Omental fat pad (tissue), 4 donors: ENCODE results near the gene STK25. TPM values are rescaled to one million over a fixed set of nuclear protein-coding genes. Genes with fewer than 3 reads are reported as not detected.
"Not testable (repeated sequence)": the region's sequence is repeated elsewhere in the genome, so short reads cannot be mapped to it uniquely, and the experiment has no call there.

Source experiments
- ATAC-seq: fragments of 150-250 bp; one replicate; pipeline ENCODE4 v1.9.1; 2016; ENCODE audit warnings: mild to moderate bottlenecking, moderate library complexity; ENCODE audit not compliant: low FRiP score
- DNase-seq: peaks from one replicate; pipeline ENCODE4 v3.0.0-alpha.2; 2019; ENCODE audit warnings: low spot score
- CTCF ChIP-seq, 3 donors: fragments of 450-650 bp; IDR thresholded peaks; one replicate each; pipeline ENCODE4 v1.5.1; 2016 to 2017; ENCODE audit warnings: antibody characterized with exemption in 3 of 3, mild to moderate bottlenecking in 3 of 3, moderate library complexity in 2 of 3
- total RNA-seq, 4 donors: library from RNA; depleted of rRNA; stranded (reverse); fragments of >200 nt; gene quantifications; one replicate each; pipeline ENCODE4 v1.1.0, GENCODE V29; 2016

Gene STK25
- total RNA-seq, 4 donors from 2014 or later, result 103 to 175 (median 126) TPM

- no peak for TF ChIP-seq CTCF (IDR thresholded peaks at IDR 0.05)
- no peak for ATAC-seq
- DNase-seq, result no peak
These were observed 23.8 kb upstream of the STK25 start for GRCh38 chr2:241532168-241532567.

GRCh38 chr2:241531161-241531722 lies 22.9 kb upstream of the STK25 start:
- no peak for ATAC-seq
- TF ChIP-seq CTCF (IDR thresholded peaks at IDR 0.05), result no peak
- no peak for DNase-seq

- ATAC-seq, result no peak
- DNase-seq, result no peak
- TF ChIP-seq CTCF (IDR thresholded peaks at IDR 0.05), result no peak
These were observed 22.2 kb upstream of the STK25 start for GRCh38 chr2:241530571-241530970.

- not testable (repeated sequence) for ATAC-seq, DNase-seq
These were observed 17.7 kb upstream of the STK25 start for GRCh38 chr2:241525818-241526780.

GRCh38 chr2:241522477-241522876 lies 14.1 kb upstream of the STK25 start:
- no peak for TF ChIP-seq CTCF (IDR thresholded peaks at IDR 0.05)
- ATAC-seq (no peak), DNase-seq (no peak)

GRCh38 chr2:241519669-241520068 lies 11.3 kb upstream of the STK25 start:
- ATAC-seq (no peak), DNase-seq (no peak)
- TF ChIP-seq CTCF (IDR thresholded peaks at IDR 0.05), result no peak

- TF ChIP-seq CTCF (IDR thresholded peaks at IDR 0.05), result no peak
- DNase-seq, result no peak
- no peak for ATAC-seq
These were observed 8.9 kb upstream of the STK25 start for GRCh38 chr2:241517297-241517696.
